HUES6 (cell line): ENCODE results near the gene MIPEP.
"Not testable (repeated sequence)": the region's sequence is repeated elsewhere in the genome, so short reads cannot be mapped to it uniquely, and the experiment has no call there.

ENCODE experiments used
- H3K27ac ChIP-seq: 2 replicates; pipeline ENCODE4 v1.7.0; 2013; ENCODE audit warnings: low read depth, mild to moderate bottlenecking, low read length, inconsistent platforms
- H3K27me3 ChIP-seq: 2 replicates; pipeline ENCODE4 v1.6.1; 2013; ENCODE audit warnings: low read length; ENCODE audit not compliant: control insufficient read depth, insufficient read depth
- H3K36me3 ChIP-seq: 2 replicates; pipeline ENCODE4 v1.6.1; 2013; ENCODE audit warnings: low read length; ENCODE audit not compliant: control insufficient read depth, insufficient read depth
- H3K4me1 ChIP-seq: 2 replicates; pipeline ENCODE4 v1.6.1; 2013; ENCODE audit warnings: low read length; ENCODE audit not compliant: control insufficient read depth, insufficient read depth
- H3K4me3 ChIP-seq: 2 replicates; pipeline ENCODE4 v1.5.1; 2013; ENCODE audit warnings: low read depth, low read length
- H3K9ac ChIP-seq: one replicate; pipeline ENCODE4 v1.6.1; 2013; ENCODE audit warnings: mild to moderate bottlenecking, low read length
- H3K9me3 ChIP-seq: 2 replicates; pipeline ENCODE4 v1.6.1; 2013; ENCODE audit warnings: low read depth, low read length; ENCODE audit not compliant: control insufficient read depth, insufficient read depth

MIPEP gene

GRCh38 chr13:23746141-23746540 lies 143.1 kb downstream of the MIPEP start:
- not testable (repeated sequence) for H3K9ac ChIP-seq, H3K36me3 ChIP-seq, H3K27ac ChIP-seq, H3K4me3 ChIP-seq, H3K27me3 ChIP-seq, H3K9me3 ChIP-seq
- peaks cover 15% of the 10 kb centered on the region for H3K4me1 ChIP-seq

GRCh38 chr13:23744315-23744714 lies 144.9 kb downstream of the MIPEP start:
- no peak overlapping the region for H3K9ac ChIP-seq
- H3K27me3 ChIP-seq = no peaks in the 10 kb centered on the region
- H3K4me1 ChIP-seq = peaks cover 10% of the 10 kb centered on the region
- no peak overlapping the region for H3K27ac ChIP-seq
- H3K4me3 ChIP-seq = no peak overlapping the region
- no peaks in the 10 kb centered on the region for H3K9me3 ChIP-seq
- H3K36me3 ChIP-seq = no peaks in the 10 kb centered on the region

GRCh38 chr13:23743278-23744076 lies 145.7 kb downstream of the MIPEP start:
- Histone ChIP-seq H3K4me1 (peaks cover 3% of the 10 kb centered on the region; the same call in 1 of the 2 replicates), H3K27me3 (no peaks in the 10 kb centered on the region), H3K27ac (no peak overlapping the region), H3K9me3 (no peaks in the 10 kb centered on the region), H3K9ac (no peak overlapping the region), H3K36me3 (no peaks in the 10 kb centered on the region), H3K4me3 (no peak overlapping the region)

- H3K4me1 ChIP-seq = no peaks in the 10 kb centered on the region
- H3K9me3 ChIP-seq = no peaks in the 10 kb centered on the region
- no peak overlapping the region for H3K27ac ChIP-seq
- no peak overlapping the region for H3K4me3 ChIP-seq
- H3K36me3 ChIP-seq = no peaks in the 10 kb centered on the region
- H3K27me3 ChIP-seq = no peaks in the 10 kb centered on the region
- no peak overlapping the region for H3K9ac ChIP-seq
Observed at GRCh38 chr13:23741879-23742510, 147.2 kb downstream of the MIPEP start.

- no peaks in the 10 kb centered on the region for H3K27me3 ChIP-seq
- H3K36me3 ChIP-seq = no peaks in the 10 kb centered on the region
- no peaks in the 10 kb centered on the region for H3K9me3 ChIP-seq
- no peak overlapping the region for H3K9ac ChIP-seq
- H3K4me1 ChIP-seq = no peaks in the 10 kb centered on the region
- no peak overlapping the region for H3K27ac ChIP-seq
- no peak overlapping the region for H3K4me3 ChIP-seq
Observed at GRCh38 chr13:23740002-23740401, 149.2 kb downstream of the MIPEP start.

- no peak overlapping the region for H3K9ac ChIP-seq
- H3K27me3 ChIP-seq = no peaks in the 10 kb centered on the region
- H3K27ac ChIP-seq = no peak overlapping the region
- H3K4me1 ChIP-seq = no peaks in the 10 kb centered on the region
- H3K9me3 ChIP-seq = no peaks in the 10 kb centered on the region
- no peak overlapping the region for H3K4me3 ChIP-seq
- H3K36me3 ChIP-seq = no peaks in the 10 kb centered on the region
Observed at GRCh38 chr13:23739596-23739995, 149.6 kb downstream of the MIPEP start.

- Histone ChIP-seq H3K4me1 (no peaks in the 10 kb centered on the region), H3K36me3 (no peaks in the 10 kb centered on the region), H3K9me3 (no peaks in the 10 kb centered on the region), H3K27ac (no peak overlapping the region), H3K9ac (no peak overlapping the region), H3K27me3 (no peaks in the 10 kb centered on the region), H3K4me3 (no peak overlapping the region)
Observed at GRCh38 chr13:23736541-23736940, 152.7 kb downstream of the MIPEP start.

- no peaks in the 10 kb centered on the region for H3K9me3 ChIP-seq
- H3K27ac ChIP-seq = no peak overlapping the region
- no peaks in the 10 kb centered on the region for H3K36me3 ChIP-seq
- H3K4me1 ChIP-seq = no peaks in the 10 kb centered on the region
- H3K9ac ChIP-seq = no peak overlapping the region
- no peak overlapping the region for H3K4me3 ChIP-seq
- no peaks in the 10 kb centered on the region for H3K27me3 ChIP-seq
Observed at GRCh38 chr13:23735329-23735728, 153.9 kb downstream of the MIPEP start.

GRCh38 chr13:23731709-23732108 lies 157.5 kb downstream of the MIPEP start:
- H3K27ac ChIP-seq = no peak overlapping the region
- no peak overlapping the region for H3K4me3 ChIP-seq
- H3K36me3 ChIP-seq = no peaks in the 10 kb centered on the region
- no peak overlapping the region for H3K9ac ChIP-seq
- 0 out of 2 replicates have a peak, but pooled peaks cover 5% of the 10 kb centered on the region for H3K4me1 ChIP-seq
- H3K9me3 ChIP-seq = no peaks in the 10 kb centered on the region
- no peaks in the 10 kb centered on the region for H3K27me3 ChIP-seq

GRCh38 chr13:23730251-23730650 lies 158.9 kb downstream of the MIPEP start:
- Histone ChIP-seq H3K27ac (no peak overlapping the region), H3K9ac (no peak overlapping the region), H3K4me1 (0 out of 2 replicates have a peak, but pooled peaks cover 5% of the 10 kb centered on the region), H3K4me3 (no peak overlapping the region), H3K9me3 (no peaks in the 10 kb centered on the region), H3K36me3 (no peaks in the 10 kb centered on the region), H3K27me3 (no peaks in the 10 kb centered on the region)

- Histone ChIP-seq H3K9me3 (no peaks in the 10 kb centered on the region), H3K4me3 (no peak overlapping the region), H3K4me1 (0 out of 2 replicates have a peak, but pooled peaks cover 5% of the 10 kb centered on the region), H3K27me3 (no peaks in the 10 kb centered on the region), H3K27ac (no peak overlapping the region), H3K36me3 (no peaks in the 10 kb centered on the region), H3K9ac (no peak overlapping the region)
Observed at GRCh38 chr13:23729531-23729930, 159.7 kb downstream of the MIPEP start.
